ENCODE results near the gene OPRD1. TPM values are rescaled to one million over a fixed set of nuclear protein-coding genes. Genes with fewer than 3 reads are reported as not detected.

The OPRD1 gene
- total RNA-seq, 1 donor from 2014 or later = not detected

GRCh38 chr1:28893403-28894102 is 81.6 kb downstream of the OPRD1 start:
- ATAC-seq (no peak), DNase-seq (ENCODE audit: missing footprints) (no peak)

GRCh38 chr1:28894785-28895184 is 82.8 kb downstream of the OPRD1 start:
- DNase-seq (ENCODE audit: missing footprints) (no peak), ATAC-seq (no peak)
- intact Hi-C loops (cut with DNase I) = no loop called here

More at GRCh38 chr1:28893403-28894102, 81.6 kb downstream of the OPRD1 start:
- intact Hi-C loops (cut with DNase I) = no loop called here

- DNase-seq (ENCODE audit: missing footprints) = no peak
- ATAC-seq = no peak
- intact Hi-C loops (cut with DNase I) = no loop called here
Observed at GRCh38 chr1:28895896-28896608, 84.1 kb downstream of the OPRD1 start.

- DNase-seq (ENCODE audit: missing footprints) (no peak), ATAC-seq (no peak)
- intact Hi-C loops (cut with DNase I) = no loop called here
Observed at GRCh38 chr1:28896609-28896986, 84.6 kb downstream of the OPRD1 start.

GRCh38 chr1:28897789-28898188 is 85.8 kb downstream of the OPRD1 start:
- ATAC-seq (no peak), DNase-seq (ENCODE audit: missing footprints) (no peak)
- intact Hi-C loops (cut with DNase I) = no loop called here

GRCh38 chr1:28898405-28898881 is 86.5 kb downstream of the OPRD1 start:
- intact Hi-C loops (cut with DNase I) = no loop called here
- ATAC-seq (no peak), DNase-seq (ENCODE audit: missing footprints) (no peak)

- DNase-seq (ENCODE audit: missing footprints) (no peak), ATAC-seq (no peak)
- intact Hi-C loops (cut with DNase I) = no loop called here
Observed at GRCh38 chr1:28899267-28899666, 87.3 kb downstream of the OPRD1 start.

GRCh38 chr1:28900562-28900961 is 88.6 kb downstream of the OPRD1 start:
- DNase-seq (ENCODE audit: missing footprints) (no peak), ATAC-seq (no peak)
- intact Hi-C loops (cut with DNase I) = no loop called here

- ATAC-seq (no peak), DNase-seq (ENCODE audit: missing footprints) (no peak)
- intact Hi-C loops (cut with DNase I) = no loop called here
Observed at GRCh38 chr1:28902738-28903137, 90.8 kb downstream of the OPRD1 start.

GRCh38 chr1:28905921-28906666 is 94.1 kb downstream of the OPRD1 start:
- DNase-seq (ENCODE audit: missing footprints) (no peak), ATAC-seq (peak; percentile 8)
- intact Hi-C loops (cut with DNase I) = no loop called here

- ATAC-seq (no peak), DNase-seq (ENCODE audit: missing footprints) (no peak)
- intact Hi-C loops (cut with DNase I) = no loop called here
Observed at GRCh38 chr1:28909198-28909597, 97.2 kb downstream of the OPRD1 start.

GRCh38 chr1:28910379-28911115 is 98.6 kb downstream of the OPRD1 start:
- ATAC-seq (no peak), DNase-seq (ENCODE audit: missing footprints) (no peak)
- intact Hi-C loops (cut with DNase I) = loop anchor here (5.0 kb wide), 1 partner anchor 77 kb away; no protein-coding TSS in a partner anchor

GRCh38 chr1:28913786-28914227 is 101.8 kb downstream of the OPRD1 start:
- no peak for ATAC-seq
- no peak for DNase-seq (ENCODE audit: missing footprints)
- intact Hi-C loops (cut with DNase I) = loop anchor here (5.0 kb wide), 1 partner anchor 73 kb away; no protein-coding TSS in a partner anchor

GRCh38 chr1:28914228-28915030 is 102.5 kb downstream of the OPRD1 start, which contains the start of gene EPB41:
Gene EPB41 (plus strand): TSS chr1:28914569. CDS start chr1:28987438, 72,869 bp downstream.
- intact Hi-C loops (cut with DNase I) = loop anchor here (5.0 kb wide), 1 partner anchor 73 kb away; no protein-coding TSS in a partner anchor
- ATAC-seq (peak; percentile 98), DNase-seq (ENCODE audit: missing footprints) (peak; percentile 93)

GRCh38 chr1:28915031-28915895 is 103.3 kb downstream of the OPRD1 start:
- DNase-seq (ENCODE audit: missing footprints) = no peak
- intact Hi-C loops (cut with DNase I) = no loop called here
- ATAC-seq = no peak

- intact Hi-C loops (cut with DNase I) = no loop called here
- DNase-seq (ENCODE audit: missing footprints) (no peak), ATAC-seq (no peak)
Observed at GRCh38 chr1:28917757-28918118, 105.8 kb downstream of the OPRD1 start.
